Stomach (tissue), 4 donors: ENCODE measurements around the gene TUBB1.

Experiments
- EP300 ChIP-seq: sonication (generic); formaldehyde crosslinking; IDR thresholded peaks from one replicate; pipeline ENCODE4 v1.6.1; 2017; ENCODE audit warnings: antibody characterized with exemption
- POLR2A ChIP-seq, 4 donors: fragments of 450-650 bp; IDR thresholded peaks; one replicate each; pipeline ENCODE4 v1.6.1; 2016; ENCODE audit warnings: antibody characterized with exemption in 4 of 4, control low read depth in 2 of 4, mild to moderate bottlenecking in 1 of 4, moderate library complexity in 1 of 4
- POLR2AphosphoS5 ChIP-seq, 3 donors: sonication (generic); formaldehyde crosslinking; IDR thresholded peaks; one replicate each; pipeline ENCODE4 v1.6.1; 2016; ENCODE audit warnings: antibody characterized with exemption in 3 of 3
- TF ChIP-seq, protein P1 (sequence below), 7 experiments: fragments of 450-650 bp in 4 of 7; fragments of 200-600 bp in 3 of 7; sonication (generic) in 3 of 7; IDR thresholded peaks; one replicate each; pipeline ENCODE4 v1.5.1; 2016 to 2019; ENCODE audit warnings: antibody characterized with exemption in 7 of 7, control low read depth in 2 of 7, mild to moderate bottlenecking in 1 of 7

DNA sequence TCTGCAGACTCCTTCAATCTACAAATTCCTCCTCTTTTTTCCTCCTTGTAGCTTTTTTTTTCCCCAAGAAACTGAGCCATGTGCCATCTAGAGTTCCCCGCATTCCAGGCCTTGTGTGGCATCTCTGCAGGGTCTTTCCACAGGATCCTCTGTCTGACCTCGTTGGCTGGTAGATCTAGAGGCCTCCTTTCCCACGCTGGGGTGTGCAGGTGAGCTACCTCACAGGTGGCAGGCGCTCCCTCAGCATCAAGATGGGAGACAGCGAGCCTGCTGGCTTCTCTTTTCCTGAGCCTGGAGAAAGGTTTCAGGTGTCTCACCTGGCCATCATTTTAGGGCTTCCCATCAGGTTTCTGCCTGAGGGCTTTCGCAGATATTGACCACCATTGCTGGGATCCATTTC lies 47.8 kb upstream of the TUBB1 start:
- TF ChIP-seq, protein P1, sequence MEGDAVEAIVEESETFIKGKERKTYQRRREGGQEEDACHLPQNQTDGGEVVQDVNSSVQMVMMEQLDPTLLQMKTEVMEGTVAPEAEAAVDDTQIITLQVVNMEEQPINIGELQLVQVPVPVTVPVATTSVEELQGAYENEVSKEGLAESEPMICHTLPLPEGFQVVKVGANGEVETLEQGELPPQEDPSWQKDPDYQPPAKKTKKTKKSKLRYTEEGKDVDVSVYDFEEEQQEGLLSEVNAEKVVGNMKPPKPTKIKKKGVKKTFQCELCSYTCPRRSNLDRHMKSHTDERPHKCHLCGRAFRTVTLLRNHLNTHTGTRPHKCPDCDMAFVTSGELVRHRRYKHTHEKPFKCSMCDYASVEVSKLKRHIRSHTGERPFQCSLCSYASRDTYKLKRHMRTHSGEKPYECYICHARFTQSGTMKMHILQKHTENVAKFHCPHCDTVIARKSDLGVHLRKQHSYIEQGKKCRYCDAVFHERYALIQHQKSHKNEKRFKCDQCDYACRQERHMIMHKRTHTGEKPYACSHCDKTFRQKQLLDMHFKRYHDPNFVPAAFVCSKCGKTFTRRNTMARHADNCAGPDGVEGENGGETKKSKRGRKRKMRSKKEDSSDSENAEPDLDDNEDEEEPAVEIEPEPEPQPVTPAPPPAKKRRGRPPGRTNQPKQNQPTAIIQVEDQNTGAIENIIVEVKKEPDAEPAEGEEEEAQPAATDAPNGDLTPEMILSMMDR (IDR thresholded peaks at IDR 0.05), result no peak
- TF ChIP-seq EP300 (no peak), POLR2A (IDR thresholded peaks at IDR 0.05) (no peak), POLR2AphosphoS5 (IDR thresholded peaks at IDR 0.05) (no peak)
